Mesendoderm (in vitro differentiated cells): ENCODE measurements around the gene PRXL2A.
A peak's percentile ranks its signal among the peaks of the same experiment; 100 is the strongest.

Experiments
- DNase-seq: peaks from one replicate; pipeline ENCODE4 v3.0.0; 2013
- H2AK5ac ChIP-seq: 2 replicates; pipeline ENCODE4 v1.6.1; 2013; ENCODE audit warnings: low read length, inconsistent platforms
- H2BK120ac ChIP-seq: 2 replicates; pipeline ENCODE4 v1.6.1; 2013; ENCODE audit warnings: low read depth, mild to moderate bottlenecking, low read length, moderate library complexity, mixed read lengths
- H2BK15ac ChIP-seq: replicated peaks from 2 replicates; pipeline ENCODE4 v1.6.1; 2013; ENCODE audit warnings: low read depth, mild to moderate bottlenecking, moderate library complexity
- H2BK5ac ChIP-seq: 2 replicates; pipeline ENCODE4 v1.6.1; 2013; ENCODE audit warnings: low read length, inconsistent platforms
- H3K18ac ChIP-seq: 2 replicates; pipeline ENCODE4 v1.6.1; 2013; ENCODE audit warnings: mild to moderate bottlenecking, low read length, mixed read lengths
- H3K23ac ChIP-seq: one replicate; pipeline ENCODE4 v1.6.1; 2013; ENCODE audit warnings: low read length
- H3K27ac ChIP-seq: 2 replicates; pipeline ENCODE4 v1.5.1; 2013; ENCODE audit warnings: low read depth, mild to moderate bottlenecking, inconsistent platforms, low read length, moderate library complexity
- H3K27me3 ChIP-seq: 2 replicates; pipeline ENCODE4 v1.6.1; 2013; ENCODE audit warnings: low read length, control low read depth, mild to moderate bottlenecking, inconsistent platforms; ENCODE audit not compliant: insufficient read depth, poor library complexity
- H3K36me3 ChIP-seq: 2 replicates; pipeline ENCODE4 v1.6.1; 2013; ENCODE audit warnings: low read length, inconsistent platforms; ENCODE audit not compliant: control insufficient read depth, insufficient read depth
- H3K4ac ChIP-seq: one replicate; pipeline ENCODE4 v1.6.1; 2013; ENCODE audit warnings: low read depth, mild to moderate bottlenecking, low read length, moderate library complexity
- H3K4me1 ChIP-seq: 2 replicates; pipeline ENCODE4 v1.6.1; 2013; ENCODE audit warnings: low read depth, low read length, inconsistent platforms; ENCODE audit not compliant: control insufficient read depth
- H3K4me2 ChIP-seq: 2 replicates; pipeline ENCODE4 v1.6.1; 2013; ENCODE audit warnings: low read length
- H3K4me3 ChIP-seq: 2 replicates; pipeline ENCODE4 v1.5.1; 2013; ENCODE audit warnings: mild to moderate bottlenecking, low read length
- H3K56ac ChIP-seq: one replicate; pipeline ENCODE4 v1.6.1; 2013; ENCODE audit warnings: low read length
- H3K79me1 ChIP-seq: 2 replicates; pipeline ENCODE4 v1.6.1; 2013; ENCODE audit warnings: low read length, inconsistent platforms
- H3K79me2 ChIP-seq: 2 replicates; pipeline ENCODE4 v1.6.1; 2013; ENCODE audit warnings: mild to moderate bottlenecking, low read length; ENCODE audit not compliant: control insufficient read depth, insufficient read depth
- H3K9ac ChIP-seq: 2 replicates; pipeline ENCODE4 v1.6.1; 2013; ENCODE audit warnings: low read length, inconsistent platforms
- H4K5ac ChIP-seq: one replicate; pipeline ENCODE4 v1.6.1; 2013; ENCODE audit warnings: low read length
- H4K8ac ChIP-seq: one replicate; pipeline ENCODE4 v1.6.1; 2013; ENCODE audit warnings: low read depth, mild to moderate bottlenecking, control low read depth, low read length, moderate library complexity
- WGBS: extraction: QIAGEN DNeasy Blood & Tissue Kit; methylation state at CpG from one replicate; pipeline ENCODE4 v1.1.7; 2013; ENCODE audit warnings: low lambda C conversion rate, missing lambda C conversion rate; ENCODE audit not compliant: insufficient coverage; ENCODE audit errors: extremely low coverage; 5-methylcytosine and 5-hydroxymethylcytosine counted together

The PRXL2A gene

DNA sequence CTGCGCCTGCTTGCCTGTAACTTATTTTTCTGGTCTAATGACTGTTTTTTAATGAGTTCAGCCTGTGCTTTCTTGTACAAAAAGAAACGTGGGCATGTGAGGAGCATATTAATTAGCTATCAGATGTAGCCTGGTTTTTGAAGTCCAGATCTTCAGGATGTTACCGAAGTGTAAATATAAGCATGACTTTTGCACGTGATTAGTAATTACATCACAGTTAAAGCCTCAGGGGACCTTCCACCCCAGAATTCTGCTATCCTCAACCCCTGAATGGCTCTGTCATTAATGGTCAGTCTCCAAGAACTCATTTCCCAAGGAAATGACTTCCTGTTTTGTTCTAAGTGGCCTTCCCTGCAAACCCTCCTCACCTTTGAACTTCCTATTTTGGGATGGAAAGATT lies 2.1 kb upstream of the PRXL2A start:
- H2BK5ac ChIP-seq = no peak overlapping the region
- H3K56ac ChIP-seq = no peak overlapping the region
- no peaks in the 10 kb centered on the region for H3K36me3 ChIP-seq
- no CpG with 5 or more reads among the region's 4 CpGs for WGBS
- H3K4me2 ChIP-seq = no peak overlapping the region
- no peaks in the 10 kb centered on the region for H3K4me1 ChIP-seq
- H3K79me2 ChIP-seq = no peaks in the 10 kb centered on the region
- DNase-seq = no peak
- no peak overlapping the region for H4K8ac ChIP-seq
- no peak overlapping the region for H3K4ac ChIP-seq
- no peak overlapping the region for H3K23ac ChIP-seq
- no peak overlapping the region for H2BK120ac ChIP-seq
- H3K79me1 ChIP-seq = peaks cover 10% of the 10 kb centered on the region
- H2BK15ac ChIP-seq = no peak overlapping the region
- no peak overlapping the region for H3K4me3 ChIP-seq
- no peak overlapping the region for H4K5ac ChIP-seq
- H3K27me3 ChIP-seq = no peaks in the 10 kb centered on the region
- no peak overlapping the region for H3K27ac ChIP-seq
- no peak overlapping the region for H3K9ac ChIP-seq
- H3K18ac ChIP-seq = no peak overlapping the region
- H2AK5ac ChIP-seq = no peak overlapping the region

DNA sequence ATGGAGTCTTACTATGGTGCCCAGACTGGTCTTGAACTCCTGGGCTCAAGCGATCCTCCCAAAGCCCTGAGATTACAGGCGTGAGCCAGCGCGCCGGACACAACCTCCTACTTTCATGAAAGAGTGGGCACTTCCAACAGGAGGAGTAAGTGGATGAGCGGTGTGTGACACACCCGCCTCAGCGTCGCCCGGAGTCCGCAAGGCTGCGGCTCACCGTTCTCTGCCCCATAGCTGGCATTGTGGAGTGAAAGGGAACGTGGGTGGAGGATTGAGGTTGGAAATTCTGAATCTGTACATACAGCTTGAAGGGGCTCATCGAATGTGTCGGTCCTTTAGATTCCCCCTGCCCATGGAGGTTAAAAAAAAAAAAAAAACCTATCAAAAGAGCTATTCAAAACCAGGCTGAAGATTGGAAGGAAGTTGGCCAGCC lies 524 bp upstream of the PRXL2A start:
- Histone ChIP-seq H2BK5ac (no peak overlapping the region), H3K79me1 (peaks cover 15% of the 10 kb centered on the region), H3K27ac (no peak overlapping the region), H3K36me3 (no peaks in the 10 kb centered on the region), H2BK120ac (no peak overlapping the region), H4K5ac (no peak overlapping the region), H2AK5ac (no peak overlapping the region), H3K18ac (peak overlapping the region; percentile 45), H3K4me2 (peak overlapping the region; percentile 97), H3K4me3 (peak overlapping the region; percentile 70), H3K56ac (peak overlapping the region; percentile 93), H3K4ac (no peak overlapping the region), H4K8ac (no peak overlapping the region), H3K4me1 (peaks cover 2% of the 10 kb centered on the region), H3K79me2 (no peaks in the 10 kb centered on the region), H3K27me3 (no peaks in the 10 kb centered on the region), H3K9ac (peak overlapping the region; percentile 91), H2BK15ac (no peak overlapping the region), H3K23ac (no peak overlapping the region)
- peak; percentile 47 for DNase-seq
- no CpG with 5 or more reads among the region's 16 CpGs for WGBS

DNA sequence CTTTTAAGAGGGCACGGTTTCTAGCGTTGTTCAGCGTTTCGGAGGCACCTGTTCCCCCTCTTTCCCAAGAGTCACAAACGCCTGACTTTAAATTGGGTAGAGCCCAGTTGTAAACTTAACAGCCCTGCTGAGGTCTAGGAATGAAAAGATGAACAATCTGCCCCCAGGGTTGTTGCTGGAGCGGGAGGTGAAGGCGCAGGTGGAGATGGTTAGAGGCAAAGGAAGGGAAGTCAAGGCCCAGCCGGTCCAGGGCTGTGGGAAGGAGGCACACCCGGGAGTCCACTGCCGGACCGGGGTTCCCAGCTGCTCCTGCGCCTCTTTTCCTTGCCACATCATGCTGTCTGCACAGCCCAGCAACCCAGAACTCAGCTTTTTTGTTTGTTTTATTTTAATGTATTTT lies 770 bp downstream of the PRXL2A start:
- peak overlapping the region; percentile 67 for H4K8ac ChIP-seq
- no peak overlapping the region for H2AK5ac ChIP-seq
- peak overlapping the region; percentile 85 for H3K4me2 ChIP-seq
- H3K79me1 ChIP-seq = peaks cover 18% of the 10 kb centered on the region
- H3K4me1 ChIP-seq = peaks cover 8% of the 10 kb centered on the region
- H3K79me2 ChIP-seq = no peaks in the 10 kb centered on the region
- no peak overlapping the region for H3K23ac ChIP-seq
- H2BK15ac ChIP-seq = no peak overlapping the region
- H3K56ac ChIP-seq = peak overlapping the region; percentile 96
- H3K18ac ChIP-seq = peak overlapping the region; percentile 62
- peak overlapping the region; percentile 57 for H3K27ac ChIP-seq
- H3K4me3 ChIP-seq = peak overlapping the region; percentile 77
- H2BK5ac ChIP-seq = no peak overlapping the region
- H3K9ac ChIP-seq = peak overlapping the region; percentile 94
- H4K5ac ChIP-seq = no peak overlapping the region
- no CpG with 5 or more reads among the region's 12 CpGs for WGBS
- no peak overlapping the region for H3K4ac ChIP-seq
- DNase-seq = no peak
- no peaks in the 10 kb centered on the region for H3K36me3 ChIP-seq
- H2BK120ac ChIP-seq = no peak overlapping the region
- no peaks in the 10 kb centered on the region for H3K27me3 ChIP-seq

DNA sequence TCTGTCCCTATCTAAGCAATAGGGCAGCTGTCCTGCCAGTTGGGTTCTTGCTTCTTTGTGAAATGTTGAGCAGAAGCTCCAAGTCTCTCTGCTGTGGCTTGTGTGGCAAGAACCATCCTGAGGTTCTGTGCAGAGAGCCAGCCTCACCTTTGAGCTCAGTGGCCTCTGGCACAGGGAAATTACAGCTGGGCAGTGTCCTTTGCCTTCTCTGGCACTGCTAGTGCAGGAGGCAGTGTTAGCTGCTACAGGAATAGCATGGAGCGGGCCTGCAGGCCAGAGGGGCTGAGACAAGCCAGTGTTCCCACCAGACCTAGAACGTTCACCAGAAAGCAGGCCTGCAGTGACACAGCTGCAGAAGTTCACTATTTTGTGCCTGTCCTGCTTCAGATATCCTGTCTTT lies 1.8 kb downstream of the PRXL2A start:
- DNase-seq = no peak

DNA sequence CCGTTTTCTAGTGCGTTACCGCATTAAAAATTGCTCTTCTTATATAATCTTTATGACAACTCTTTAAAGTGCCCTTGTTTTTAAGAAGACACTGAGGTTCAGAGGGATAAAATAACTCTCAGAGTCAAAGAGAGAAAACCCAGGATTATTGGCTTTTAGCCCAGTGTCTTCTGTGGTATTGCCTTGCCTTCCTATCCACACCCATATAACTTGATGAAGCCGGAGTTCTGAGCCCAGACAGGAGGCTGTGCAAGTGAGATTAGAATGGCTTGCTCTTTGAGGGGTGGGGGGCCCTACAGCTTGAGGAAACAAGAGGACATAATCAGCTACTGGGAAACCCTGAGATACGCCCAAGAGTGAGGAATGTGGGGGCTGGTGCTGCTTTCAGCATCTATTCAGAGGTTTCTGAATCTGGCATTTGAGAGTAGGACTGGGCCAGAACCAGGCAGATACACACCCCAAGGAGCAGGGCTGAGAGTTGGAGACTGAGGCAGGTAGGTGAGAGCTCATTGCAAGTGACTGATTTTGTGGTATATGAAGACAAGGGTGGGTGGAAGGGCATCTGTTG lies 2.3 kb downstream of the PRXL2A start:
- H4K8ac ChIP-seq = no peak overlapping the region
- H3K79me2 ChIP-seq = no peaks in the 10 kb centered on the region
- H2BK15ac ChIP-seq = no peak overlapping the region
- H2BK120ac ChIP-seq = no peak overlapping the region
- no peak overlapping the region for H4K5ac ChIP-seq
- H3K4me1 ChIP-seq = peaks cover 8% of the 10 kb centered on the region
- no peak overlapping the region for H3K18ac ChIP-seq
- H3K27ac ChIP-seq = no peak overlapping the region
- no peak overlapping the region for H2AK5ac ChIP-seq
- peaks cover 18% of the 10 kb centered on the region for H3K79me1 ChIP-seq
- H3K4me2 ChIP-seq = no peak overlapping the region
- H3K23ac ChIP-seq = peak overlapping the region; percentile 30
- H3K4ac ChIP-seq = no peak overlapping the region
- no peaks in the 10 kb centered on the region for H3K27me3 ChIP-seq
- H3K4me3 ChIP-seq = no peak overlapping the region
- WGBS = no CpG with 5 or more reads among the region's 5 CpGs
- H3K56ac ChIP-seq = no peak overlapping the region
- H3K9ac ChIP-seq = no peak overlapping the region
- no peak for DNase-seq
- H2BK5ac ChIP-seq = no peak overlapping the region
- H3K36me3 ChIP-seq = no peaks in the 10 kb centered on the region

More for the DNA sequence above, 1.8 kb downstream of the PRXL2A start:
- Histone ChIP-seq H2AK5ac (no peak overlapping the region), H3K27me3 (no peaks in the 10 kb centered on the region), H3K79me2 (no peaks in the 10 kb centered on the region), H3K4me2 (no peak overlapping the region), H3K23ac (no peak overlapping the region), H4K5ac (no peak overlapping the region), H4K8ac (no peak overlapping the region), H3K56ac (peak overlapping the region; percentile 78), H3K27ac (no peak overlapping the region), H3K4ac (no peak overlapping the region), H3K36me3 (no peaks in the 10 kb centered on the region), H3K18ac (no peak overlapping the region), H2BK120ac (no peak overlapping the region), H2BK15ac (no peak overlapping the region), H3K79me1 (peaks cover 18% of the 10 kb centered on the region), H2BK5ac (no peak overlapping the region), H3K4me1 (peaks cover 8% of the 10 kb centered on the region), H3K9ac (peak overlapping the region; percentile 6), H3K4me3 (no peak overlapping the region)
- no CpG with 5 or more reads among the region's 2 CpGs for WGBS

DNA sequence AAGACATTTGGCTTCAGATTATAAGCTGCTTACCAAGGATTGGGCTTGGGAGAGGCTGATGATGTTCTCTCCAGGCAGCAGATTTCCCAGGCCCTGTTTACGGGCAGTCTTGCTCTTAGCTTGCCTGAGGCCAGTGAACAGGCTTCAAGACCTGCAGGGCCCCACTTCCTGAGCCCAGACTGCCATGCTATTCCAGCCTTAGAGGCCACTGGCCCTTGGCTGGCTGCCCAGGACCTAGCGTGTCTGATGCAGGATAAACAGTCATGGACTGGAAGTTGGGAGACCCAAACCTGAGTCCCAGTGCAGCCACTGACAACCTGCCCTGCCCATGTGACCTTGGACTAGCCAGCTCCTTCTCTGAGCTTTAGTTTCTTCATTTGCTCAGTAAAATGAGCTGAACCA lies 2.9 kb downstream of the PRXL2A start:
- H3K79me1 ChIP-seq = peaks cover 20% of the 10 kb centered on the region
- no peaks in the 10 kb centered on the region for H3K36me3 ChIP-seq
- H2BK120ac ChIP-seq = no peak overlapping the region
- no peak overlapping the region for H3K4me2 ChIP-seq
- WGBS = no CpG with 5 or more reads among the region's 2 CpGs
- H4K8ac ChIP-seq = no peak overlapping the region
- peak overlapping the region; percentile 1 for H3K23ac ChIP-seq
- H4K5ac ChIP-seq = no peak overlapping the region
- no peak overlapping the region for H2BK5ac ChIP-seq
- DNase-seq = no peak
- H3K27ac ChIP-seq = no peak overlapping the region
- no peak overlapping the region for H3K4me3 ChIP-seq
- no peak overlapping the region for H3K9ac ChIP-seq
- no peak overlapping the region for H2AK5ac ChIP-seq
- H2BK15ac ChIP-seq = no peak overlapping the region
- H3K4me1 ChIP-seq = peaks cover 14% of the 10 kb centered on the region
- no peak overlapping the region for H3K18ac ChIP-seq
- no peaks in the 10 kb centered on the region for H3K79me2 ChIP-seq
- H3K27me3 ChIP-seq = no peaks in the 10 kb centered on the region
- H3K56ac ChIP-seq = no peak overlapping the region
- H3K4ac ChIP-seq = no peak overlapping the region
